ENCODE data around the gene TMEM232.
"Not testable (repeated sequence)": the region's sequence is repeated elsewhere in the genome, so short reads cannot be mapped to it uniquely, and the experiment has no call there.

The TMEM232 gene

DNA sequence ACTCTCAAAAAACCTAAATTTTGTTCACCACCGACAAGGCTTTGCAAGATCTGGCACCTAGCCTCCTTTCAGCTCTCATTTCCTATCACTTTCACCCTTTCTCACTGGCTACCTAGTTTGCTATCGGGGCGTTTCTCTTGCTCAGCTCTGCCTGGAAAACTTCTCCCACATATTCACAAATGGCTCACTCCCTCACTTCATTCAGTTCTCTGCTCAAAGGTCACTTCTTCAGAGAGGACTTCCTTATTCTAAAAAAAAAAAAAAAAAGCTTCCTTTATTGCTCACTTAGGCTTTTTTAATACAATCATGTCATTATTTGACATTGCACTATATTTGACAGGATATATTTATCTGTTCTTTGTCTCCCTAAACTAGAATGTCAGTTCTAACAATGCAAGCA lies 10.3 kb upstream of the TMEM232 start:
- TF ChIP-seq POLR2A (IDR thresholded peaks at IDR 0.05; ENCODE audit: low read depth, low read length): no peak
- DNase-seq (ENCODE audit: insufficient read length, low spot score) (no peak), FAIRE-seq (no peak)

DNA sequence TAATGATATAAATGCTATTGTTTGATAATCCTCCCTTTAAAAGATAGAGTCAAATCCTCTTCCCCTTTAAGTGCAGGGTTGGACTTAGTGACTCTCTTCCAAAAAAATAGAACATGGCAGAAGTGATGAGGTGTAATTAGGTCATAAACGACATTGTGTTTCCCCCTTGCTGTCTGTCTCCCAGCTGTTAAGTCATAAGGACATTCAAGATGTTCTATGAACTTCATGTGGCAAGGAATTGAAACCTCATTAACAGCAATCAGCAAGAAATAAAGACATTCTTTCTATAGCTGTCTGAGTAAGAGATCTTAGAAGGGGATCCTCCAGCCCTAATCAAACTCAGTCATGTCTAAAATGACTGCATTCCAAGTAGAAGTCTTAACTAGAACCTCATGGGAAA lies 9.1 kb upstream of the TMEM232 start:
- DNase-seq (ENCODE audit: insufficient read length, low spot score) (no peak), FAIRE-seq (no peak)
- no peak for TF ChIP-seq POLR2A (IDR thresholded peaks at IDR 0.05; ENCODE audit: low read depth, low read length)

DNA sequence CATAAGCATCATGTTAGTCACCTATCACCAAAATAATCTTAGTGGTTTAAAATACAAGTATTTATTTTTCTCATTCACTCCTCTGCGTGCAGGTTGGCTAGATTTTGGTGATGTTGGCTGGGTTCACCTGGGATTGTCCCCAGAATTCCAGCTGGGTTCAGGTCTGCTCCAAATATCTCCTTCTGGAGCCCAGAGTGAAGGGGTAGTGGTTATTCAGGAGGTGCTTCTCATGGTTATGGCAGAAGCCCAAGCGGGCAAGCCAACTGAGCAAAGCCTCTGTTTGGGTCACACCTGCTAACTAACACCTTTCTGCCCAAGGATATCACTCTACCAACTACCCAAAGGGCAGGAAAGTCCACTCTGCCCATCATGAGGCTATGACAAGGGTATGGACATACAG lies 7.6 kb upstream of the TMEM232 start:
- no peak for FAIRE-seq
- no peak for TF ChIP-seq POLR2A (IDR thresholded peaks at IDR 0.05; ENCODE audit: low read depth, low read length)
- DNase-seq (ENCODE audit: insufficient read length, low spot score): no peak

DNA sequence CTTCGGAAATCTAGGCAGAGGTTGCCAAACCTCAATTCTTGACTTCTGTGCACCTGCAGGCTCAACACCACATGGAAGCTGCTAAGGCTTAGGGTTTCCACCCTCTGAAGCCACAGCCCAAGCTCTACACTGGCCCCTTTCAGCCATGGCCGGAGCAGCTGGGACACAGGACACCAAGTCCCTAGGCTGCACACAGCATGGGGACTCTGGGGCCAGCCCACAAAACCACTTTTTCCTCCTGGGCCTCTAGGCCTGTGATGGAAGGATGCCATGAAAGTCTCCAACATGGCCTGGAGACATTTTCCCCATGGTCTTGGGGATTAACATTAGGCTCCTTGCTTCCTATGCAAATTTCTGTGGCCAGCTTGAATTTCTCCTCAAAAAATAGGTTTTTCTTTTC lies 5.0 kb upstream of the TMEM232 start:
- not testable (repeated sequence) for DNase-seq (ENCODE audit: insufficient read length, low spot score); FAIRE-seq

DNA sequence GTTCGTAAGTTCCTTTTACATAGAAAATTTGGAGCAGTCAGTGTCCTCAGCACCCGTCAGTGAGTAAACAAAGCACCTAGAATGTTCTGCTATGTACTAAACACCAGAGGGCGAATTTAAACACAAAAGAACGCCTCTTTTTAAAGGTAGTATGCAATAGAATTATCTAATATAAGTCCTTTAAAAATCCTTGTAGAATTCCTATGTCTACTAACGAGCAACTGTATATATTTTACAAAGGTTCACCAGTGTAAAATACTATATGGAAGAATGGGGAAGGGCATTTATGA lies 499 bp upstream of the TMEM232 start:
- FAIRE-seq: no peak
- TF ChIP-seq POLR2A (IDR thresholded peaks at IDR 0.05; ENCODE audit: low read depth, low read length): no peak
- DNase-seq (ENCODE audit: insufficient read length, low spot score): no peak

DNA sequence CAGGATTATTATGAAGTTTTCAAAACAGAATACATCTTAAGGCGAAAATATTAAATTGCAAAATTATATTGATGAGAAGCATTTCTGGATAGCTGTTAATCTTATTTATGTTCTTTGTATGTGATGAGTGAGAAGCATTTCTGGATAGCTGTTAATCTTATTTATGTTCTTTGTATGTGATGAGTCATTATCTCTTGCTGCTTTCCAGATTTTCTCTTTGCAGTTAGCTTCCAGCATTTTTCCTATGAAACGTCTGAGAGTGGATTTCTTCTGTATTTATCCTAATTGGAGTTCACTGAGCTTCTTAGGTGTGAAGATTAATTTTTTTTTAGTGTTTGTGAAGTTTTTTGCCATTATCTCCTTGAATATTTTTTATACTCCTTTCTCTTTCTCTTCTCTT lies 8.2 kb downstream of the TMEM232 start:
- FAIRE-seq: no peak
- no peak for DNase-seq (ENCODE audit: insufficient read length, low spot score)
- no peak for TF ChIP-seq POLR2A (IDR thresholded peaks at IDR 0.05; ENCODE audit: low read depth, low read length)

DNA sequence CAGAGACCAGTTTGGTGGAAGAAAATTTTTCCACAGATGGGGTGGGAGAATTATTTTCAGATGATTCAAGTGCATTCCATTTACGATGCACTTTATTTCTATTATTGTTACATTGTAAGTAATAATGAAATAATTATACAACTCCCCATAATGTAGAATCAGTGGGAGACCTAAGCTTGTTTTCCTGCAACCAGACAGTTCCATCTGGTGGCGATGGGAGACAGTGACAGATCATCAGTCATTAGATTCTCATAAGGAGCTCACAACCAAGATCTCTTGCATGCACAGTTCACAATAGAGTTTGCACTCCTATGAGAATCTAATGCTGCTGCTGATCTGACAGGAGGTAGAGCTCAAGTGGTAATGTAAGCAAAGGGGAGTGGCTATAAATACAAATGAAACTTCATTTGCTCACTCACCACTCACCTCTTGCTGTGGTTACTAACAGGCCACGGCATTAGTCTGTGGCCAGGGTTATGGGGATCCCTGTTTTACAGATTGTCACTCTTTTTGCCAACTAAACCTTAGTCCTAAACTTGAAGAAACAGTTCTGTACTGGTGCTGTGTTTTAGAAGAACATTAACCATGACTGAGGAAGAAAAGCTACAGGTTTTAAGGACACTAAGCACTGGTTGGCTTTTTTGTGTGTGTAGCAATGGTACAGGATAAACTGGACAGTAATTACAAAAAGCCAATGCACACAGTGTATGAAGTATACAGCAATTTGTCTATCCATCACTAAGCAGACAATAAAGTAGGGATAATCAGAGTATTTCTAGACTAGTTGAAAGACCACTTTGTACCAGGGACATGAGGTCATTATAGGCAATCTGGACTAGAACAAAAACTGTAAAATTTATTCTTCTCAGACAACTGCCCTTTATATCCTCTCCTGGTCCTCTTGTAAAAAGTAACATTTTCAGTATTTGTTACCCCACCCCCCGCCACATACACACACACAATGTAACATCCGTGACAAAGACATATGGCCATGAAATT lies 9.9 kb downstream of the TMEM232 start:
- FAIRE-seq: no peak
- no peak for TF ChIP-seq POLR2A (IDR thresholded peaks at IDR 0.05; ENCODE audit: low read depth, low read length)

DNA sequence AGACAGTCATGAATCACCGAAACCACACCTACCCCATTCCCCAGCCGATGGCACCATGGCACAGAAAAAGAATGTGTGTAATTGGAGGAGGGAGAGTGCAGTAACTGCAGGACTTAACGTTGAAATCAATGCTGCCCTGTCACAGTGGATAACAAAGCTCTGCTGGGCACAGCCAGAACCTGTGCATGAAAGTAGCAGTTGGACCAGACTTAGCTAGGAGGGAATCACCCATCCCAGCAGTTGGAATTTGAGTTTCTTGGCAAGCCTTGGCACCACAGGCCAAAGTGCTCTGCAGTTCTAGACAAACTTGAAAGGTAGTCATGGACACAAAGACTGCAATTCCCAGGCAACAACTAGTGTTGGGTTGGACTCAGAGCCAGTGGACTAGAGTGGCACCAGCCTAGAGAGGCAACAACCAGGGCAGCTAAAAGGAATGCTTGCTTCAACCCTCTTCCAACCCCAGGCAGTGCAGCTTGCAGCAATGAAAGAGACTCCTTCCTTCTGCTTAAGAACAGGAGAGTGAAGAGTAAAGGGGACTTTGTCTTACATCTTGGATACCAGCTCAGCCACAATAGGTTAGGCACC lies 19.1 kb downstream of the TMEM232 start:
- FAIRE-seq: no peak
- no peak for TF ChIP-seq POLR2A (IDR thresholded peaks at IDR 0.05; ENCODE audit: low read depth, low read length)

More for the DNA sequence above, 9.9 kb downstream of the TMEM232 start:
- no peak for DNase-seq (ENCODE audit: insufficient read length, low spot score)

DNA sequence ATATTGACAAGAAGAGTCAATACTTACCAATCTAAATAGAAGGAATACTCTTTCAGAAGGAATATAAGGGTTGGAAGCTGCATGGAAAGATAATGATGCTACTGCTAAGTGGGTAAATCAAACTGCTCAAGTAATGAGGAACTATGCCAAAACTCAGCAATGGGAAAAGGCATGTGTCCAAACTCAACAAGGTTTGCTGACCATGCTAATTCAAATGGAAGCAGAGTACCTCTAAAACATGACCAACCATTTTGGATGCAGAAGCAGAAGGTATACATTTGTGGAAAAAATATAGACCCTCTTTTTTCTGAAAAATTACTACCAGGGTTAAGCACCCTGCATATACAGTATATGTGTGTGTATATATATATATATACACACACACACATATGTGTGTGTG lies 21.1 kb downstream of the TMEM232 start:
- no peak for FAIRE-seq
- no peak for TF ChIP-seq POLR2A (IDR thresholded peaks at IDR 0.05; ENCODE audit: low read depth, low read length)
- DNase-seq (ENCODE audit: insufficient read length, low spot score): no peak

More for the DNA sequence above, 19.1 kb downstream of the TMEM232 start:
- no peak for DNase-seq (ENCODE audit: insufficient read length, low spot score)

DNA sequence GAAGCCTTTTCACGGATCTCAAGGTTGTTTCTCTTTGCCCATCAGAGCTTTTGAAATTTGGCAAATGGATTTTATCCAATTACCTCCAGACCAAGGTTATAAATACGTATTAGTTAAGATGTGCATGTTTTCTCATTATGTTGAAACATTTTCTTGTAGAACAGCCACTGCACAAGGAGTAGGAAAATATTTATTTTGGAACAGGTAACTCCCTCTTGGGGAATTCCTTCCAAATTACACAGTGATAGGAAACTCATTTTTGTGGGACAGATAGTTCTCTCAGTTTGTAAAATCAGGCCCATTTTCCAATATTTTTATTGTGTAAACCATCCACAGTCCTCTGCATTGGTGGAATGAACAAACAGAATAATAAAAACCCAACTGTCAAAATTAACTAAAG lies 23.0 kb downstream of the TMEM232 start:
- no peak for TF ChIP-seq POLR2A (IDR thresholded peaks at IDR 0.05; ENCODE audit: low read depth, low read length)
- DNase-seq (ENCODE audit: insufficient read length, low spot score) (no peak), FAIRE-seq (no peak)

DNA sequence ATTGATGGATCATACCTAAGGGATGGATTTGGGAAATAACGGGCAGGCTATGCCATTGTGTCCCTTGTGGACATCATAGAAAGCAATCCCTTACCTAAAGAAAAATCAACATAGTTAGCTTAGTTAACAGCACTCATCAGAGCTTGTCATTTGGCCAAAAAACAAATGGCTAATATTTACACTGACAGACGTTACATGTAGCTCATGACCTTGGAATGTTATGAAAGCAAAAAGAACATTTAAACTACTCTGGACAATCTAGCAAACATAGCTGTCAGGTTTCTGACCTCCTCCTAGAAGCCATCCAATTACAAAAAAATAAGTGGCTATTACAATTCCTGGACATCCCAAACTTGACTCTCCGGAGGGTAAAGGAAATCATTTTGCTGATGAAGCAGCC lies 23.8 kb downstream of the TMEM232 start:
- no peak for DNase-seq (ENCODE audit: insufficient read length, low spot score)
- FAIRE-seq: no peak
- no peak for TF ChIP-seq POLR2A (IDR thresholded peaks at IDR 0.05; ENCODE audit: low read depth, low read length)

DNA sequence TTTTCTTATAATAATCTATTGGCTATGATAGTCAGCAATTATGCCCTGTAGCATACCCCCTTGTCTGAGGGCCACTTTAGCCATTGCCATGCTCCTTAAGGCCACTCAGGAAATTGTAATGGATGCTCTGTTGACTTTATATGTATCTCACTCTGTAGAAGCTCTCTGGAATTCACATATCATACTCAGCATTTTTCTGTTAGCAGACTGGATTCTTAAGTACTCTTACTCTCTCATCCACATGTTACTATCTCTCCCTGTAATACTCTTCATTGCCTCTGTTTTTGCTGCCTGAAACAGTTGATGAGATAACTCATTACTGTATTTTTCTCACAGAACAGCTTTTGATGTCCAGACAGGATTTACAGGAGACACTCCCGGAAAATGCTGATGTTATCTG lies 24.2 kb downstream of the TMEM232 start:
- FAIRE-seq (no peak), DNase-seq (ENCODE audit: insufficient read length, low spot score) (no peak)
- TF ChIP-seq POLR2A (IDR thresholded peaks at IDR 0.05; ENCODE audit: low read depth, low read length): no peak

DNA sequence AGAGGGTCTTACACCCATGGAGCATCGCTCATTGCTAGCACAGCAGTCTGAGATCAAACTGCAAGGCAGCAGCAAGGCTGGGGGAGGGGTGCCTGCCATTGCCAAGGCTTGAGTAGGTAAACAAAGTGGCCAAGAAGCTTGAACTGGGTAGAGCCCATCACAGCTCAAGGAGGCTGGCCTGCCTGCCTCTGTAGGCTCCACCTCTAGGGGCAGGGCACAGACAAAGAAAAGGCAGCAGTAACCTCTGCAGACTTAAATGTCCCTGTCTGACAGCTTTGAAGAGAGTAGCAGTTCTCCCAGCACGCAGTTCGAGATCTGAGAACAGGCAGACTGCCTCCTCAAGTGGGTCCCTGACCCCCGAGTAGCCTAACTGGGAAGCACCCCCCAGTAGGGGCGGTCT lies 33.8 kb downstream of the TMEM232 start:
- not testable (repeated sequence) for DNase-seq (ENCODE audit: insufficient read length, low spot score); FAIRE-seq

DNA sequence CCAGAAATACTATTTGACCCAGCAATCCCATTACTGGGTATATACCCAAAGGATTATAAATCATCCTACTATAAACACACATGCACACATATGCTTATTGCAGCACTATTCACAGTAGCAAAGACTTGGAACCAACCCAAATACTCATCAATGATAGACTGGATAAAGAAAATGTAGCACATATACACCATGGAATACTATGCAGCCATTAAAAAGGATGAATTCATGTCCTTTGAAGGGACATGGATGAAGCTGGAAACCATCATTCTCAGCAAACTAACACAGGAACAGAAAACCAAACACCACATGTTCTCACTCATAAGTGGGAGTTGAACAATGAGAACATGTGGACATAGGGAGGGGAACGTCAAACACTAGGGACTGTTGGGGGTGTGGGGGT lies 35.9 kb downstream of the TMEM232 start:
- DNase-seq (ENCODE audit: insufficient read length, low spot score); FAIRE-seq: not testable (repeated sequence)

DNA sequence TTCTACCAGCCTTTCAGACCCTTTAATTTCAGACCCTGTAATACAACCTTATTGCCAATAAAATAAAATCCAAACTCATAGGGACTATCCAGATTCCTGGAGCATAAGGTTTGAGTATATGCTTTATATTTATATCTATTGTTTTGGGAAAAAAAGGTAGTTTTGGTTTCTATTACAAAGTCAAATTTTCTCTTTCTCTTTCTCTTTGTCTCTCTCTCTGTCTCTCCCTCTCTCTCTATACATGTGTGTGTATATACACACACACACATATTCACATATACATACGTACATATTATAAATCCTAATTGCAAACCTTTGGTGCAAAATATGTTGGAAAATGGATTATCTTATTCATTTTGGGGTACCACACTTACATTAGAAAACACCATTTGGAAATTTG lies 39.0 kb downstream of the TMEM232 start:
- DNase-seq (ENCODE audit: insufficient read length, low spot score): no peak
- no peak for FAIRE-seq
- TF ChIP-seq POLR2A (IDR thresholded peaks at IDR 0.05; ENCODE audit: low read depth, low read length): no peak
